ENCODE measurements around the gene TREX2. TPM values are rescaled to one million over a fixed set of nuclear protein-coding genes. Genes with fewer than 3 reads are reported as not detected.

Gene TREX2
- total RNA-seq, 4 donors from 2014 or later, result 0.78 to 2.3 (median 1.2) TPM; not detected in 1

GRCh38 chrX:153490217-153490930, 44.5 kb upstream of the TREX2 start:
- no peak overlapping the region for H3K4me3 ChIP-seq
- DNase-seq (ENCODE audit: extremely low spot score), result no peak
- no peaks in the 10 kb centered on the region for H3K9me3 ChIP-seq
- no peaks in the 10 kb centered on the region for H3K36me3 ChIP-seq
- intact Hi-C loops (cut with DNase I), result no loop called here
- peaks cover 0 to 3% (median 1%) of the 10 kb centered on the region in 4 donors for H3K27me3 ChIP-seq
- WGBS, result 90% methylated on average over 5 of the region's 20 CpGs
- no peak for TF ChIP-seq POLR2AphosphoS5 (IDR thresholded peaks at IDR 0.05)
- TF ChIP-seq POLR2A (IDR thresholded peaks at IDR 0.05; ENCODE audit: low read depth), result no peak
- TF ChIP-seq EP300 (IDR thresholded peaks at IDR 0.05), result no peak
- TF ChIP-seq, protein P1, sequence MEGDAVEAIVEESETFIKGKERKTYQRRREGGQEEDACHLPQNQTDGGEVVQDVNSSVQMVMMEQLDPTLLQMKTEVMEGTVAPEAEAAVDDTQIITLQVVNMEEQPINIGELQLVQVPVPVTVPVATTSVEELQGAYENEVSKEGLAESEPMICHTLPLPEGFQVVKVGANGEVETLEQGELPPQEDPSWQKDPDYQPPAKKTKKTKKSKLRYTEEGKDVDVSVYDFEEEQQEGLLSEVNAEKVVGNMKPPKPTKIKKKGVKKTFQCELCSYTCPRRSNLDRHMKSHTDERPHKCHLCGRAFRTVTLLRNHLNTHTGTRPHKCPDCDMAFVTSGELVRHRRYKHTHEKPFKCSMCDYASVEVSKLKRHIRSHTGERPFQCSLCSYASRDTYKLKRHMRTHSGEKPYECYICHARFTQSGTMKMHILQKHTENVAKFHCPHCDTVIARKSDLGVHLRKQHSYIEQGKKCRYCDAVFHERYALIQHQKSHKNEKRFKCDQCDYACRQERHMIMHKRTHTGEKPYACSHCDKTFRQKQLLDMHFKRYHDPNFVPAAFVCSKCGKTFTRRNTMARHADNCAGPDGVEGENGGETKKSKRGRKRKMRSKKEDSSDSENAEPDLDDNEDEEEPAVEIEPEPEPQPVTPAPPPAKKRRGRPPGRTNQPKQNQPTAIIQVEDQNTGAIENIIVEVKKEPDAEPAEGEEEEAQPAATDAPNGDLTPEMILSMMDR (IDR thresholded peaks at IDR 0.05), result no peak
- no peak overlapping the region for H3K27ac ChIP-seq (replicated peaks in 1 of 4)
- H3K4me1 ChIP-seq, result peaks cover 2 to 31% (median 29%) of the 10 kb centered on the region in 4 donors

GRCh38 chrX:153488231-153488914, 42.5 kb upstream of the TREX2 start:
- no peak for DNase-seq (ENCODE audit: extremely low spot score)
- Histone ChIP-seq H3K27ac (replicated peaks in 1 of 4) (peak overlapping the region in 3 of 4 donors; percentile 11 to 42 (median 23)), H3K4me3 (no peak overlapping the region), H3K36me3 (no peaks in the 10 kb centered on the region), H3K4me1 (peaks cover 2 to 22% (median 18%) of the 10 kb centered on the region in 4 donors), H3K27me3 (peaks cover 0 to 3% (median 0%) of the 10 kb centered on the region in 4 donors), H3K9me3 (no peaks in the 10 kb centered on the region)
- intact Hi-C loops (cut with DNase I), result no loop called here
- TF ChIP-seq POLR2AphosphoS5 (IDR thresholded peaks at IDR 0.05) (no peak), POLR2A (IDR thresholded peaks at IDR 0.05; ENCODE audit: low read depth) (no peak), EP300 (IDR thresholded peaks at IDR 0.05) (no peak)
- TF ChIP-seq, protein P1 (IDR thresholded peaks at IDR 0.05), result no peak
- WGBS, result 49% methylated on average over 25 of the region's 27 CpGs

DNA sequence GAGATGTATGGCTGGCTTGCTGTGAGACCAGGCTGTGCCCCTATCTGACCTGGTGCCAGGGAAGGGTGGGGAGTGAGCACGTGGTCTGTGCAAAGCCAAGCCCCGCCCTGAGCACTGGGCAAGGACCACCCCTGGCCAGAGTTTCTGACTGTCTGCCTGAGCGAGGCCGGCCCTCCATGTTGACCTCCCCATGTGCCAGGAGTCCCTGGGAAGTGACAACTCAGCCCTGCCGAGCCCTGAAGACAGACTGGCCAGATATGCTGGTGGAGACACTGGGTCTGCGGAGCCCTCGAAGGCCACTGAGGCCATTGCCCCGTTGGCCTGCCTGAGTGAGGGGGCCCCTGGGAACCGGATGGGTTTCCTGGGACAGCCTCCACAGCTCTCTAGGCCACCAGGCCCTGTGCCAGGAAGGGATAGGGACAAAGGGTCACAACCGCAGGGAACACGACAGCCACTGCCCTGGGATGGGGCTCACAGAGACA, 41.8 kb upstream of the TREX2 start:
- TF ChIP-seq, protein P1 (IDR thresholded peaks at IDR 0.05), result no peak
- no peak for TF ChIP-seq EP300 (IDR thresholded peaks at IDR 0.05)
- no peak for TF ChIP-seq POLR2AphosphoS5 (IDR thresholded peaks at IDR 0.05)
- no peak for TF ChIP-seq POLR2A (IDR thresholded peaks at IDR 0.05; ENCODE audit: low read depth)
- 82% methylated on average over 5 of the region's 11 CpGs for WGBS
- intact Hi-C loops (cut with DNase I), result no loop called here
- peaks cover 0 to under 1% (median 0%) of the 10 kb centered on the region in 4 donors for H3K27me3 ChIP-seq
- no peak for DNase-seq (ENCODE audit: extremely low spot score)
- H3K4me1 ChIP-seq, result peaks cover 2 to 22% (median 18%) of the 10 kb centered on the region in 4 donors
- no peak overlapping the region for H3K4me3 ChIP-seq
- H3K27ac ChIP-seq (replicated peaks in 1 of 4), result peak overlapping the region in 2 of 4 donors; percentile 23 to 42
- no peaks in the 10 kb centered on the region for H3K9me3 ChIP-seq
- no peaks in the 10 kb centered on the region for H3K36me3 ChIP-seq

- H3K27me3 ChIP-seq, result no peaks in the 10 kb centered on the region
- 83% methylated on average over 3 of the region's 10 CpGs for whole genome bisulfite sequencing
- no peaks in the 10 kb centered on the region for H3K36me3 ChIP-seq
- no peak overlapping the region for H3K27ac ChIP-seq (replicated peaks in 1 of 4)
- TF ChIP-seq, protein P1 (IDR thresholded peaks at IDR 0.05), result no peak
- TF ChIP-seq POLR2AphosphoS5 (IDR thresholded peaks at IDR 0.05), result no peak
- no peak for TF ChIP-seq EP300 (IDR thresholded peaks at IDR 0.05)
- TF ChIP-seq POLR2A (IDR thresholded peaks at IDR 0.05; ENCODE audit: low read depth), result no peak
- H3K9me3 ChIP-seq, result no peaks in the 10 kb centered on the region
- peaks cover 2 to 19% (median 16%) of the 10 kb centered on the region in 4 donors for H3K4me1 ChIP-seq
- no peak overlapping the region for H3K4me3 ChIP-seq
- DNase-seq (ENCODE audit: extremely low spot score), result no peak
- intact Hi-C loops (cut with DNase I), result no loop called here
Measured at GRCh38 chrX:153486171-153486570, 40.3 kb upstream of the TREX2 start.

Measured in esophagus muscularis mucosa (tissue), 4 donors.